Left kidney (tissue), 2 donors: ENCODE results near the gene LFNG. TPM values are rescaled to one million over a fixed set of nuclear protein-coding genes. Genes with fewer than 3 reads are reported as not detected.

Source experiments
- DNase-seq: peaks from one replicate; pipeline ENCODE4 v3.0.0-alpha.2; 2013
- polyA plus RNA-seq: library from polyadenylated mRNA; unstranded; fragments of 120-200 nt; gene quantifications from one replicate; pipeline ENCODE4 v1.2.1, GENCODE V29; 2013; ENCODE audit not compliant: insufficient read length

LFNG gene
- polyA plus RNA-seq, 1 donor = 25.7 TPM

DNA sequence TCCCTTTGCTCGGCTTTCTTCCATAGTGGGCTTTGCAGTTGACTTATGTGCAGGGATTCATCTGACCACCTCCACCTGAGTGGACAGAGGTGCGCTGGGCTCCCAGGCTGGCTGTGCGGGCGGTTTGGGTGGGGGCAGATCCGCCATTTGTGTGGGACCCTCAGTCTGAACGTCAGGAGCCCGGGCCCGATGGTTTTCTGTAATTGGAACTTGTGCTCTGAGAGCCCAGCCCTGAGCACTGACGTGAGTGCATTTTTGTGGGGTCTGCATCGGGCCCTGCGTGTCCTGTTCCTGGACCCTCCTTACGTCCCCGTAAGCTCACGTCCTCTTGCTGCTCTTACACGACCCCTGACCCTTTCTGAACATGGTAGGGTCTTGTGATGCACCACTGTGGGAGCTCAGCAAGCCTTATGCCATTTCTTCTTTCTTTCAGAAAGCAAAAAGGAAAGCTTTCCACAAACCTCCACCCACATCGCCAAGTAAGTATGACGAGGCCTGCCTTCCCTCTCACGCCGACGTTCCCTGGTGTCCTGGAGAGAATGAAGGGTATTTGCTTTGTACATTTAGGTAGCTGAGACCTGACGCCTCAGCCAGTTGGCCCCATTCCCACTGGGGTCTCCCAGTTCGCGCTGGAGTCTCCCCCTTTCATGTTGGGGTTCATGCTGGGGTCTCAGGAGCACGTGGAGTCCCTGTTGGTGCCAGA lies 49.1 kb downstream of the LFNG start:
- DNase-seq = no peak

DNA sequence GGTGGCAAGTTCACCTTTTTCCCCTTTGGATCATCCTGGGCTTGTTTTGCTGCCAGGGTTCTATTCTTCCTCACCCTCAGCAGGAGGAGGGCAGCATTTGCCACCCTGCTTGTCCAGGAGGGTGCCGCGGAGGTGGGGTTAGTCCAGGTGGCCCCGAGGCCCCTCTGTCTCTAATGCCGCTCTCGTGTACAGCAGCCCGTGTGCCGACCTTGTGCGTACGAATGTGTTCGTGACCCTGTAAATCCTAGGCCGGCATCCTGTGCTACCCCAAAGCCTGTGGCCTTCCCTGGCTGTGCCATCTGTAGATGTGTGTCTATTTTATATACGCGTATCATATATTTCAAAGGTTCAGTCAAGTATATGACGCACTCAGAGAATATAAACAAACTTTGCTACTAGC lies 49.8 kb downstream of the LFNG start:
- DNase-seq = no peak

DNA sequence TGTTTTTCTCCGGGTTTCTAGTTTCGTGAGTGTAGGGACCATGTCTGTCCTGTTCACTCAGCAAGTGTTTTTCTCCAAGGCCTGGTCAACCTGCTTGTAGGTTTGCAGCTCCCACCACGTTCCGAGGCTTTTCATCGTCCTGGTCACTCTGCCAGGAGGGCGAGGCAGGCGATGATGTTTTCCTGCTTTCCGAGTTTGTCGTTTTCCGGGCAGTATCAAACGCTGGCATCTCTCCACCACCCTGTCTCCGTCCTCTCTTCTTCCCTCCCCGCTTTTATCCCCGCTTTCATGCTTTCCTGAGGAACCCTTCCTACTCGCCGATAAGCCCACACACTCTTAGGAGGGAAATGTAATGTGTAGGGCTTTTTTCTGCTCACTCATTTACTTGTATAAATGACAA lies 50.4 kb downstream of the LFNG start:
- no peak for DNase-seq

DNA sequence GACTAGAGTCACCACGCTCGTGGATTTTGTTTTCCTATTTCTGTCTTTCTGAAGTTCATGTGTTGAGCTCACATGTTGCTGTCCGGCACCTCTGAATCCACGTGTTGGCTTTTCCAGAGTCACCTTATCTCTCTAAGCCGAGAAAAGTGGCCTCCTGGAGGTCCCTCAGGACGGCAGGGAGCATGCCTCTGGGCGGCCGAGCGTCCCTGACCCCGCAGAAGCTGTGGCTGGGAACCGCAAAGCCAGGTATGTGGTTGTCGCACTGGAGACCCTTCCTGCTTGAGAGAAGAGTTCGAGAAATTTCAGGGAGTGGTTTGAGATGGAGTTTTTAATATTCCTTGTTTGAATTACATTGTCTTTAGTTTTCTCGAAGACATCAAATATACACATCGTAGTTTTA lies 51.8 kb downstream of the LFNG start:
- no peak for DNase-seq

DNA sequence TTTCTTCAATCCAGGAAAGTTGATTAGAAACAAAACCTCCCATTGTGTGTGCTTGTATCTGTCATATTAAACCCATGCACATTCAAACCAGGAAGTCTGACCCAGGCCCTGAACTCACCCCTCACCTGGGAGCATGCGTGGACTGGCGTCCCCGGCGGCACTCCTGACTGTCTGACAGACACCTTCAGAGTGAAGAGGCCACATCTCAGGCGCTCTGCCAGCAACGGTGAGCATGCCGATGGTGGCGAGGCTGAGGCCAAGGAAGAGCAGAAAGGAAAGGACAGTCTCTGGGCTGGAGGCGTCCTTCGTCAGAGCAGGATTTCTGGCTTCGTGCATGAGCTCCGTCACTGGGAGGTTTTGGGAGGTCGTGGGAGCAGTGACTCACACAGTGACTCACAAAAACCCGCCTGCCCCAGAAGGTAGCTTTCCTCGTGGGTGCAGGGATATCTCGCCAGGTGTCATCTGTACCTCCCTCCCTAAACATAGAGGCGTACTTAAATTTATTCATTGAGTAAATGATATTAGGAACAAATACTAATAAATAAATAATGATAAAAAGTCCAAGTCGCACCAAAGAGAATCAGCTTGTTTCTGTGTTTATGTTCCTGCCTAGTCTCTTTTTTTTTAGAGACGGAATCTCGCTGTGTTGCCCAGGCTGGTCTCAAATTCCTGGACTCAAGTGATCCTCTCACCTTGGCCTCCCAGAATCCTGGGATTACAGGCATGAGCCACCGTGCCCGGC lies 52.7 kb downstream of the LFNG start:
- no peak for DNase-seq

DNA sequence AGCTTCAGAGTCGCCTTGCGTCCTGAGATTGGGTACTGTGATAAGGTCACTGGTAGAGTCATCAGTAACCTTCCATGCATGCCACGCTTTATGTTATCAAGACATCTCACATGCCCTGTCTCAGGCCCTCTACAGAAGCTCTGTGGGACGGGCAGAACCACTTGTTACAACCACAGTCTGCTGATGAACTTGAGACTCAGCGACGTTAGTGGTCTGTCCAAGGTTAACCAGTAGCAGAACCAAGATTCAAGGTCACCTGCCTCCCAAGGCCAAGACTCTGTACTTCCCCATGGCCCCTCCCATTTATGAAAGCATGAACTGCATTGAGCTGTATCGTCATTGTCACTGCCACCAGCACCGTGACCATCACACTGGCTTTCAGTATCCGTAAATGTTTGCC lies 54.2 kb downstream of the LFNG start:
- DNase-seq = no peak

DNA sequence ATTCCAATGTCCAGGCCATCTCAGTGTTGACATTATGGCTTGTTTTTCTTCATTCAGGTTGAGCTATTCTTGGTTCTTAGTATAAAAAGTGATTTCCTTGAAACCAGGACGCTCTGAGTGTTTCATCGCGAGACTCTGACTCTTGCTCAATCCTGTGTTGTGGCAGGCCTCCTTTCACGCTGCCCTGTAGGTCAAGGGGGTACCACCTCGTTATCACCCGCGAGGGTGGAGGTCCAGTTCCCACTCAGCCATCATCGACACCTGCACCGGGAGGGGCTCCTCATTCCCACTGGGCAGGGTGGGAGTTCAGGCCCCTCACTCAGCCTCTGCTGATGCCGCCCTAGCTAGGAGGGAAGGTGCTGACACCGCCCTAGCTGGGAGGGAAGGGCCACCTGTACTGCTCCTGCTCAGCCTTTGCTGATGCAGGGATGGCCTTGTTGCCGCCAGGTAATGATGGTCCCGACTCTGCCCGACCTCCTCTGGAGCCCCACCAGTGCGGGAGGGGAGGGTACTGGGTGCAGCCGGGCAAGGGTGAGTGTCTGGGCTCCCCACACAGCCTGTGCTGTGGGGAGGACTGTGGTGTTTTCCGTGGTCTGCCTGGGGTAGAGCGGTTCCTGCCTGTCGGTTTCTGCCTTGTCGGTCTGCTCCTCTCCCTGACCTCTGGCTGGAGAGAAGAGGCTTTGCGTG lies 55.6 kb downstream of the LFNG start:
- DNase-seq = no peak

DNA sequence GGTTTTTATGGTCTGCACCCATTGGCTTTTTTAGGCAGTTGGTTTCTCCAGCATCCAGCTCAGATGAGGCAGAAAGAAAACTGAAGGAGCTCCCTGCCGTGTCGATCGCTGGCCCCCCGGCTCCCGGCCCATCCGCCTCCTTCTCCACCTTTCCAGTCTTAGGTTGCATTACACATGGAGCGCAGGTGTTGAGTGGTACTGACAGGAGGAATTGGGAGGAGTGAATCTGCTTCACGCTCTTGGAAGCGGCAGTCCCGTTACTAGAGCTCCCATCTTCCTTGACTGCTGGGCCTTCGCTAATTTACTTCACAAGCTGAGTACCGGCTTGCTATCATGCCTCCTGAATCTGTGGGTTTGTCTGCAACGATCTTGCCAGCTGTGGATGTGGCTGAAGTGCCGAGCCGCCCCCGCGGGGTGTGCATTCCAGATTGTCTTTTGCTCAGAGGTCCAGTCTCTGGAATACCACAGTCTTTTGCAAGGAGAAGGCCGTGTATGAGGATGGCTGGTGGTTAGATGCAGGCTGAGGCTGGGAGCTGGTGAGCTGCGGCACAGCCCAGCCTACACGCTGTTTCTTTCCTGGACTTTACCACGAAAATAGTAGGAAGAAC lies 56.3 kb downstream of the LFNG start:
- no peak for DNase-seq

DNA sequence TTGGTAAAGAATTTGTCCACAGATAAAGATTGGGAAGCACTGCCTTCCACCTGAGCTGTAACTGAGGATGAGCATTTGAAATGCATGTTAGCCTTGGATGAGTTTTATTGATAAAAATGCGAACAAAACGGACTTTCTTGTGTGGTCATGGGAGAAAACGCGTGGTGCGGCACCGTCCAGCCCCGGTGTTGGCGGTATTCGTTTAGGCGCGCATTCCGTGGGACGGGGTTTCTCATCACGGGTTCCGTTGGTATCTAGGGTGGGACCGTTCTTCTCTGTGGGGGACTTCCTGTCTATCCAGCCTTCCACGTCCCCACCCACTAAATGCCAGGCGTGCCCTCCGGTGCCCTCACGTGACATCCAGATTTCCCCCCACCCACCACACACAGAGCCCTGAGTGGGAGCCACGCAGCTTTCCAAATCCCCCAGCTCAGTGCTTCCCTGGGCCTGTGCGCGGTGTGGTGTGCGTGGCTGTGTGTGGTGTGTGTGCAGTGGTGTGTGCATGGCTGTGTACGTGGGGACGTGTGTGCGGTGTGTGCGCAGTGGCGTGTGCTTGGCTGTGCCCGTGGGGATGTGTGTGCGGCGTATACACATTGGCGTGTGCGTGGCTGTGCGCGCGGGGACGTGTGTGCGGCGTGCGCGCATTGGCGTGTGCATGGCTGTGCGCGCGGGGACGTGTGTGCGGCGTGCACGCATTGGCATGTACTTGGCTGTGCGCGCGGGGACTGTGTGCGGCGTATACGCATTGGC lies 57.3 kb downstream of the LFNG start:
- no peak for DNase-seq

Other genes with a start within 250 kb of the LFNG start
- gene SNX8, start 205.3 kb upstream of the LFNG start, polyA plus RNA-seq = 38.8 TPM
- gene EIF3B, start 164.9 kb upstream of the LFNG start, polyA plus RNA-seq = 187 TPM
- 8.9 TPM for gene CHST12, start 116.2 kb upstream of the LFNG start, polyA plus RNA-seq
- not detected for gene GRIFIN, start 43.4 kb upstream of the LFNG start, polyA plus RNA-seq
- 23.2 TPM for gene BRAT1, start 35.8 kb downstream of the LFNG start, polyA plus RNA-seq
- 26.5 TPM for gene IQCE, start 39.2 kb downstream of the LFNG start, polyA plus RNA-seq
- gene TTYH3, start 112.2 kb downstream of the LFNG start, polyA plus RNA-seq = 84.3 TPM
- 0.63 TPM for gene AMZ1, start 168.4 kb downstream of the LFNG start, polyA plus RNA-seq